Endothelial cell of umbilical vein (primary cell): Measurements from ENCODE around the gene SCD. TPM values are rescaled to one million over a fixed set of nuclear protein-coding genes. Genes with fewer than 3 reads are reported as not detected.

Experiments used
- BruUV-seq: library from RNA; stranded (reverse); fragments of 400-500 nt; replicated peaks from 2 replicates; lab custom pipeline; 2021; lab: Mats Ljungman, UMichigan
- CTCF ChIA-PET: fragments of 300-600, 350-600 bp; sonication (Branson Sonifier 250); formaldehyde crosslinking; loops from one replicate; lab custom pipeline; 2021; ENCODE audit warnings: antibody characterized with exemption, inconsistent platforms; lab: Charles Lee
- POLR2A ChIA-PET: fragments of 300-600, 350-600 bp; sonication (Branson Sonifier 250); formaldehyde crosslinking; loops from one replicate; lab custom pipeline; 2021; ENCODE audit warnings: antibody characterized with exemption, inconsistent platforms; lab: Charles Lee
- DNase-seq: peaks from one replicate; pipeline ENCODE4 v3.0.0-alpha.2; 2011; ENCODE audit warnings: low read depth, low spot score
- FAIRE-seq: peaks from 2 replicates; lab custom pipeline; 2011; peaks lifted over from hg19 to GRCh38; lab: Jason Lieb, UNC
- H2AFZ ChIP-seq: 2 replicates; pipeline ENCODE4 v1.6.0; 2012; ENCODE audit warnings: low read depth, low read length, control low read depth, inconsistent platforms
- H3K27ac ChIP-seq: 2 replicates; pipeline ENCODE4 v1.5.1; 2011; ENCODE audit warnings: low read depth, mild to moderate bottlenecking, control low read depth, low read length, moderate library complexity; ENCODE audit not compliant: insufficient read depth
- H3K27me3 ChIP-seq, 2 experiments: 2 replicates each; pipeline versions ENCODE4 v1.6.0 to v1.6.1; 2011; ENCODE audit warnings: low read length in 2 of 2, mixed read lengths in 1 of 2; ENCODE audit not compliant: control insufficient read depth in 2 of 2, insufficient read depth in 2 of 2
- H3K36me3 ChIP-seq, 2 experiments: 2 replicates in 1 of 2; 3 replicates in 1 of 2; pipeline ENCODE4 v1.5.1; 2011; ENCODE audit warnings: low read length in 2 of 2, mild to moderate bottlenecking in 1 of 2, moderate library complexity in 1 of 2; ENCODE audit not compliant: control insufficient read depth in 2 of 2, insufficient read depth in 2 of 2; ENCODE audit errors: extremely low read depth in 1 of 2
- H3K4me1 ChIP-seq: 3 replicates; pipeline ENCODE4 v1.5.1; 2011; ENCODE audit warnings: mild to moderate bottlenecking, low read length; ENCODE audit not compliant: control insufficient read depth, insufficient read depth; ENCODE audit errors: extremely low read depth
- H3K4me2 ChIP-seq: 2 replicates; pipeline ENCODE4 v1.6.1; 2011; ENCODE audit warnings: low read length, control low read depth, mixed read lengths; ENCODE audit not compliant: insufficient read depth
- H3K4me3 ChIP-seq, 3 experiments: fragments of 200-600 bp in 1 of 3; sonication (generic), shearing (Covaris generic) in 1 of 3; replicated peaks in 1 of 3; 2 replicates each; pipeline ENCODE4 v1.5.1; 2011 to 2016; ENCODE audit warnings: control low read depth in 3 of 3, low read length in 3 of 3, mild to moderate bottlenecking in 2 of 3, inconsistent platforms in 1 of 3, low read depth in 1 of 3, moderate library complexity in 1 of 3; ENCODE audit not compliant: insufficient read depth in 1 of 3
- H3K79me2 ChIP-seq: 2 replicates; pipeline ENCODE4 v1.6.0; 2012; ENCODE audit warnings: low read length, inconsistent platforms; ENCODE audit not compliant: control insufficient read depth, insufficient read depth
- H3K9ac ChIP-seq: replicated peaks from 2 replicates; pipeline ENCODE3; 2011; ENCODE audit warnings: low read length, control low read depth; ENCODE audit not compliant: insufficient read depth; ENCODE audit errors: extremely low read depth
- H3K9me1 ChIP-seq: replicated peaks from 3 replicates; pipeline ENCODE4 v1.6.0; 2011; ENCODE audit warnings: mild to moderate bottlenecking, low read length; ENCODE audit not compliant: control insufficient read depth, insufficient read depth; ENCODE audit errors: extremely low read depth
- H3K9me3 ChIP-seq: replicated peaks from 2 replicates; pipeline ENCODE4 v1.5.1; 2012; ENCODE audit warnings: low read length, inconsistent platforms; ENCODE audit not compliant: control insufficient read depth, insufficient read depth
- H4K20me1 ChIP-seq: replicated peaks from 2 replicates; pipeline ENCODE3; 2011; ENCODE audit warnings: mild to moderate bottlenecking, low read length; ENCODE audit not compliant: control insufficient read depth, insufficient read depth; ENCODE audit errors: extremely low read depth
- EZH2 ChIP-seq: IDR thresholded peaks from 2 replicates; pipeline ENCODE4 v1.6.1; 2012; ENCODE audit warnings: borderline replicate concordance, low read depth, mild to moderate bottlenecking, moderate library complexity, low read length, inconsistent platforms; ENCODE audit not compliant: severe bottlenecking
- FOS ChIP-seq: IDR thresholded peaks from 2 replicates; pipeline ENCODE4 v1.6.1; 2011; ENCODE audit warnings: mild to moderate bottlenecking, low read length, moderate library complexity, borderline replicate concordance; ENCODE audit not compliant: insufficient read depth
- GATA2 ChIP-seq: IDR thresholded peaks from 2 replicates; pipeline ENCODE4 v1.7.0; 2011; ENCODE audit warnings: low read depth, mild to moderate bottlenecking, moderate library complexity, mixed read lengths, low read length; ENCODE audit not compliant: insufficient read length, insufficient read depth
- JUN ChIP-seq: IDR thresholded peaks from 2 replicates; pipeline ENCODE4 v1.6.1; 2011; ENCODE audit warnings: borderline replicate concordance, low read depth; ENCODE audit not compliant: insufficient read length, insufficient read depth
- MYC ChIP-seq: IDR thresholded peaks from one replicate; pipeline ENCODE4 v1.6.1; 2011; ENCODE audit warnings: mild to moderate bottlenecking, low read depth, low read length
- POLR2A ChIP-seq: IDR thresholded peaks from 2 replicates; pipeline ENCODE4 v1.6.1; 2012; ENCODE audit warnings: low read depth, mild to moderate bottlenecking, control low read depth, low read length
- POLR2AphosphoS5 ChIP-seq: IDR thresholded peaks from 2 replicates; pipeline ENCODE4 v1.6.1; 2012; ENCODE audit warnings: low read depth, mild to moderate bottlenecking, control low read depth, low read length, moderate library complexity; ENCODE audit not compliant: insufficient read depth
- dilution Hi-C: fragments of 300-500 bp; cut with MboI; formaldehyde crosslinking; loops from one replicate; pipeline ENCODE4 v1.15.0; 2019; ENCODE audit warnings: low sequenced_read_pairs; ENCODE audit not compliant: extremely low pct_ligation_motif_present
- intact Hi-C: fragments of 100-400 bp; cut with micrococcal nuclease; formaldehyde crosslinking; loops from one replicate; pipeline ENCODE4 v1.10.0; 2022
- polyA plus RNA-seq, 4 experiments: library from polyadenylated mRNA; depleted of rRNA in 3 of 4; stranded (reverse) in 3 of 4; unstranded in 1 of 4; fragments of >200 nt; gene quantifications; 2 replicates each; pipeline versions ENCODE4 v1.2.1 to v1.2.3, GENCODE V29; 2011 to 2012; ENCODE audit warnings: missing spikeins in 1 of 4
- total RNA-seq: library from RNA; stranded (reverse); gene quantifications from 2 replicates; pipeline ENCODE4 v1.2.3, GENCODE V29; 2021
- TF ChIP-seq, protein P1 (sequence below): IDR thresholded peaks from 2 replicates; pipeline ENCODE4 v1.6.1; 2011; ENCODE audit not compliant: insufficient read depth, insufficient read length
- TF ChIP-seq, protein P2 (sequence below), 2 donors: IDR thresholded peaks; 1 replicate in 1 of 2; 2 replicates in 1 of 2; pipeline ENCODE4 v1.5.1; 2011; ENCODE audit warnings: low read length in 2 of 2, mild to moderate bottlenecking in 2 of 2, moderate library complexity in 2 of 2, control low read depth in 1 of 2, inconsistent platforms in 1 of 2, low read depth in 1 of 2; ENCODE audit not compliant: insufficient read depth in 1 of 2; ENCODE audit errors: extremely low read depth in 1 of 2

Gene SCD
- total and polyA plus RNA-seq, 2 donors (not counting 3 experiments of a cell fraction or from before 2014, with no cell fraction given), result 258 to 426 TPM

DNA sequence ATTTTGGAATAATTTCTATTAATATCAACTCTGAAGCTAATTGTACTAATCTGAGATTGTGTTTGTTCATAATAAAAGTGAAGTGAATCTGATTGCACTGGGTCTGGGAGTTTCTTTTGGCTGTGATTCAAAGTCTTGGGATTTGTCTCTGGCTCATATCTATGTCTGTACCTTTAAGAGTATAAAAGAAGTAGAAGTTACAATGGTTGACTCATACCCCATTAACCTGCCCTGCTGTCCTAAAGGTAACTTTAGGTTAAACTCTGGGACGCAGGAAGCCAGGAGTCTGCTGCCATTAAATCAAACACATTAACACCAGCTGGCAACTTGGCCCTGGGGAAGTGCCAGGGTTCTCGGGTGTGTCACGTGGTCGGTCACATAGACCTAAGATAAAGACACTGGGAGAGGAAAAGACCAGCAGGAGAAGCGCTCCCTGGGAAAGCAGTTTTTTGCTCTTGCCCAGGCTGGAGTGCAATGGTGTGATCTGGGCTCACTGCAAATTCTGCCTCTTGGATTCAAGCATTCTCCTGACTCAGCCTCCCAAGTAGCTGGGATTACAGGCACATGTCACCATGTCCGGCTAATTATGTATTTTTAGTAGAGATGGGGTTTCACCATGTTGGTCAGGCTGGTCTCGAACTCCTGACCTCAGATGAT, 17.8 kb downstream of the SCD start:
- Histone ChIP-seq H3K36me3 (peaks cover 0 to 13% of the 10 kb centered on the region in 2 experiments), H3K4me1 (peaks cover 24% of the 10 kb centered on the region), H2AFZ (no peak overlapping the region), H3K27me3 (no peaks in the 10 kb centered on the region), H3K79me2 (peaks cover 3% of the 10 kb centered on the region), H3K27ac (peak overlapping the region; percentile 58), H4K20me1 (no peaks in the 10 kb centered on the region), H3K9me1 (no peaks in the 10 kb centered on the region), H3K4me3 (no peak overlapping the region), H3K9me3 (no peaks in the 10 kb centered on the region), H3K9ac (no peak overlapping the region), H3K4me2 (no peak overlapping the region)
- DNase-seq (peak; percentile 95), FAIRE-seq (peak; percentile 86)
- intact Hi-C loops (loop anchor here (1.0 to 2.0 kb wide), 2 partner anchors 8 to 18 kb away; partner anchors contain the start of gene SCD), dilution Hi-C loops (no loop called here)
- TF ChIP-seq POLR2A (peak; percentile 41), FOS (peak; percentile 63), EZH2 (no peak), JUN (peak; percentile 43), GATA2 (no peak), MYC (no peak), POLR2AphosphoS5 (peak; percentile 62)
- TF ChIP-seq, protein P1, sequence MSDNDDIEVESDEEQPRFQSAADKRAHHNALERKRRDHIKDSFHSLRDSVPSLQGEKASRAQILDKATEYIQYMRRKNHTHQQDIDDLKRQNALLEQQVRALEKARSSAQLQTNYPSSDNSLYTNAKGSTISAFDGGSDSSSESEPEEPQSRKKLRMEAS, result peak; percentile 79
- TF ChIP-seq, protein P2, sequence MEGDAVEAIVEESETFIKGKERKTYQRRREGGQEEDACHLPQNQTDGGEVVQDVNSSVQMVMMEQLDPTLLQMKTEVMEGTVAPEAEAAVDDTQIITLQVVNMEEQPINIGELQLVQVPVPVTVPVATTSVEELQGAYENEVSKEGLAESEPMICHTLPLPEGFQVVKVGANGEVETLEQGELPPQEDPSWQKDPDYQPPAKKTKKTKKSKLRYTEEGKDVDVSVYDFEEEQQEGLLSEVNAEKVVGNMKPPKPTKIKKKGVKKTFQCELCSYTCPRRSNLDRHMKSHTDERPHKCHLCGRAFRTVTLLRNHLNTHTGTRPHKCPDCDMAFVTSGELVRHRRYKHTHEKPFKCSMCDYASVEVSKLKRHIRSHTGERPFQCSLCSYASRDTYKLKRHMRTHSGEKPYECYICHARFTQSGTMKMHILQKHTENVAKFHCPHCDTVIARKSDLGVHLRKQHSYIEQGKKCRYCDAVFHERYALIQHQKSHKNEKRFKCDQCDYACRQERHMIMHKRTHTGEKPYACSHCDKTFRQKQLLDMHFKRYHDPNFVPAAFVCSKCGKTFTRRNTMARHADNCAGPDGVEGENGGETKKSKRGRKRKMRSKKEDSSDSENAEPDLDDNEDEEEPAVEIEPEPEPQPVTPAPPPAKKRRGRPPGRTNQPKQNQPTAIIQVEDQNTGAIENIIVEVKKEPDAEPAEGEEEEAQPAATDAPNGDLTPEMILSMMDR (IDR thresholded peaks at IDR 0.05; ENCODE audit: extremely low read depth in 1 of 2, insufficient read depth in 1 of 2, low read depth in 1 of 2, low read length in 2 of 2), result no peak
- BruUV-seq, result no TSS peak
- POLR2A ChIA-PET, result no interaction called here
- CTCF ChIA-PET, result interaction anchor here (1.2 to 2.1 kb wide), 5 partner anchors 9 to 154 kb away, joined by 3 to 8 read pairs (median 5); no protein-coding TSS in a partner anchor
